ENCODE results near the gene FAM149A. TPM values are rescaled to one million over a fixed set of nuclear protein-coding genes. Genes with fewer than 3 reads are reported as not detected.

FAM149A gene
- polyA plus RNA-seq (0.41 to 0.68 TPM (median 0.66 TPM) in 3 replicates), polyA minus RNA-seq (0.36 to 1.1 TPM in 2 of 3 replicates, not detected in the other)
- polyA plus RNA-seq (2011; ENCODE audit: low read depth), result not detected
- 0.53 and 0.75 TPM in 2 replicates for polyA plus RNA-seq (2011; cell fraction: cytosol; rRNA removed)
- polyA plus RNA-seq (2011; cell fraction: nucleus; rRNA removed), result 0.43 and 0.59 TPM in 2 replicates
- polyA plus RNA-seq (2012; ENCODE audit: low replicate concordance), result 0.50 TPM in 1 of 2 replicates, not detected in the other
- 0.96 TPM for polyA minus RNA-seq (2011; cell fraction: cytosol; rRNA and poly(A)+ RNA removed)
- 0.39 TPM in 1 of 2 replicates, not detected in the other for polyA minus RNA-seq (2011; cell fraction: nucleus; rRNA and poly(A)+ RNA removed)

DNA sequence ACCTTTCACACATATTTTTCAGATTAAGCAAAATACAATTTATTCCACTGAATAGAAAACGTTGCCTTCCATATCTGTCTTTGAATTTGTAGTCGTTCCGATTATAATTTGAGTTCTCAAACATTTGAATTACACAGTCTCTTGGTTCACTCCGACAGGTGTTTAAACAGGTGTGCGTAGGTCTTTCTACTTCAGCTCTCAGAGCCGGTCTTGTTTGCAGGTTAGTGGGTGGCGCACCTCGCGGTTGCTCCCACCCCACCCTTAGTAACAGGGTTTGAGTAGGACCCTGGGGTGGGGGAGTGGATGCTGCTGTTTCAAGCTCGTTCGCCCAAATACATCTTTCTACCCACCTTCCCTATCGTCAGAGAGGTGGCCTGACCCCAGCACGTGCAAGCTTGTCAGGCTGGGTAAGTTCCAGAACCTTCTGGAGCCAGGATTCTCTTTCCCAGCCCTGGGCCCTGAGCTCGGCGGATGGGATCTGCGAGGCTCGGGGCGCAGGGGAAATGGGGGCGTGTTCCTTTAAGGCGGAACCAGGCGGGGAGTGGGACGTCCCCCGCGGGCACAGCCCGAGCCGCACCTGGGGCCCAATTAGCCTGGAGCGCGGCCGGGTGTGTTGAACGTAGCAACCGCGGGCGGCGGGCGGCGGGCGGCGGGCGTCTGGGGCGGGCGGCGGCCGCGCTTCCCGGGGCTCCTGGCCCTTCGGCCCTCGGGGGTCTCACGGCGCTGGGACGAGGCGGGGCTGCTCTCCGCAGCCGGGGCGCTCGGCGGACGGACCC, at the start of gene FAM149A:
Gene FAM149A (plus strand): TSS at position 591 of the 776 bp plus-strand sequence.
- H3K9ac ChIP-seq (ENCODE audit: control insufficient read depth, extremely low read depth, insufficient read depth, low read length), result no peak within 1 kb of the TSS
- no peak within 1 kb of the TSS for H3K27ac ChIP-seq (ENCODE audit: control insufficient read depth, insufficient read depth, low read length)
- no peak within 1 kb of the TSS for H2AFZ ChIP-seq (ENCODE audit: control insufficient read depth, low read length)
- no peaks in the 10 kb centered on the region for H3K4me1 ChIP-seq (ENCODE audit: control insufficient read depth, extremely low read depth, insufficient read depth, low read length)
- H3K4me3 ChIP-seq (ENCODE audit: control insufficient read depth in 2 of 3, extremely low read depth in 1 of 3, insufficient read depth in 2 of 3, low read depth in 1 of 3, low read length in 3 of 3), result peak within 1 kb of the TSS in 2 of 3 experiments; percentile 7 to 14
- H3K4me2 ChIP-seq (ENCODE audit: control insufficient read depth, extremely low read depth, insufficient read depth, low read depth, low read length), result peak within 1 kb of the TSS; percentile 51
- no peaks in the 10 kb centered on the region for H4K20me1 ChIP-seq (ENCODE audit: control insufficient read depth, extremely low read depth, insufficient read depth, low read length)
- no peaks in the 10 kb centered on the region for H3K79me2 ChIP-seq (ENCODE audit: control insufficient read depth, insufficient read depth, low read length)
- no peaks in the 10 kb centered on the region for H3K36me3 ChIP-seq (ENCODE audit: control insufficient read depth in 2 of 2, extremely low read depth in 1 of 2, insufficient read depth in 2 of 2, low read length in 2 of 2)
- DNase-seq (ENCODE audit: low read depth, low spot score) (no peak), FAIRE-seq (no peak)
- dilution Hi-C loops (cut with MboI; ENCODE audit: extremely low pct_ligation_motif_present, low sequenced_read_pairs), result no loop called here
- no peaks in the 10 kb centered on the region for H3K9me1 ChIP-seq (ENCODE audit: control insufficient read depth, extremely low read depth, insufficient read depth, low read length)
- TF ChIP-seq, protein P1, sequence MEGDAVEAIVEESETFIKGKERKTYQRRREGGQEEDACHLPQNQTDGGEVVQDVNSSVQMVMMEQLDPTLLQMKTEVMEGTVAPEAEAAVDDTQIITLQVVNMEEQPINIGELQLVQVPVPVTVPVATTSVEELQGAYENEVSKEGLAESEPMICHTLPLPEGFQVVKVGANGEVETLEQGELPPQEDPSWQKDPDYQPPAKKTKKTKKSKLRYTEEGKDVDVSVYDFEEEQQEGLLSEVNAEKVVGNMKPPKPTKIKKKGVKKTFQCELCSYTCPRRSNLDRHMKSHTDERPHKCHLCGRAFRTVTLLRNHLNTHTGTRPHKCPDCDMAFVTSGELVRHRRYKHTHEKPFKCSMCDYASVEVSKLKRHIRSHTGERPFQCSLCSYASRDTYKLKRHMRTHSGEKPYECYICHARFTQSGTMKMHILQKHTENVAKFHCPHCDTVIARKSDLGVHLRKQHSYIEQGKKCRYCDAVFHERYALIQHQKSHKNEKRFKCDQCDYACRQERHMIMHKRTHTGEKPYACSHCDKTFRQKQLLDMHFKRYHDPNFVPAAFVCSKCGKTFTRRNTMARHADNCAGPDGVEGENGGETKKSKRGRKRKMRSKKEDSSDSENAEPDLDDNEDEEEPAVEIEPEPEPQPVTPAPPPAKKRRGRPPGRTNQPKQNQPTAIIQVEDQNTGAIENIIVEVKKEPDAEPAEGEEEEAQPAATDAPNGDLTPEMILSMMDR (optimal IDR thresholded peaks at IDR 0.05 in 1 of 3, IDR thresholded peaks at IDR 0.05 in 1 of 3, conservative IDR thresholded peaks at IDR 0.05 in 1 of 3; ENCODE audit: extremely low read depth in 1 of 3, insufficient read depth in 2 of 3, low read length in 3 of 3), result no peak
- TF ChIP-seq EZH2 (IDR thresholded peaks at IDR 0.05; ENCODE audit: low read length), result no peak
- no peaks in the 10 kb centered on the region for H3K9me3 ChIP-seq (ENCODE audit: control insufficient read depth, low read depth, low read length)
- peaks cover 33% of the 10 kb centered on the region for H3K27me3 ChIP-seq (ENCODE audit: control insufficient read depth, extremely low read depth, insufficient read depth, low read length)

DNA sequence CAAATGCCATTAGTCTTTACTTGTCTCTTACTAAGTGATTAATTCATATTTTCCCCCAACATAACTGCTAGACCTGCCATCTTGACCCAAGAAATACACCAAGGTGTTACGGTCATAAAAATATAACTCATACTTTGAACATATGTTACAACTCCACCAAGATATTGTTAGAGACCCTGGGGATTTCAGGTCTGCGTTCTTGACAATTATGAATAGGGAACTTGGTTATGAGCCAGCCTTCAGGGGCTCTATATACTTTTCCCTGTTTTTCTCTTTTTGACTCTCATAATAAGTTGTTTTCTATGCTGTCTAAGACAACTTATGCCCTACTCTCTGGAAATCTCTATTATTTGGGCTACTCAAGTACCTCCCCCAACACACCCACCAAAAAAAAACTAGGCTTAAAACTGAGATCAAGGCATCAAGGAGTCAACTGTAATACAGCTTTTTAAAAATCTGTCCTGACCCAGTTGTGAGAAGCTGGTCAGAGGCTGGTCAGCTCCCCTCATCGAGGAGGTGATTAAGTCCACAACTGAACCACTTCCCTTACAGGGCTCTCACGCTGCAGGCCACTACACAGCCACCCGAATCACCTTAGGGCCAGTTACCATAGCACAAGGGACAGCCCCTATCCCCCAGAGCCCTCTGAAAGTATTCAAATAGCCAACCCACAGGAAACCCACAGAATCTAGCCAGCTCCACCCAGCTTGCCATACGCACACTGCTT, 46.1 kb upstream of the FAM149A start:
- no peak overlapping the region for H3K9ac ChIP-seq (ENCODE audit: control insufficient read depth, extremely low read depth, insufficient read depth, low read length)
- no peaks in the 10 kb centered on the region for H3K9me3 ChIP-seq (ENCODE audit: control insufficient read depth, low read depth, low read length)
- dilution Hi-C loops (cut with MboI; ENCODE audit: extremely low pct_ligation_motif_present, low sequenced_read_pairs), result no loop called here

More for the DNA sequence above, 46.1 kb upstream of the FAM149A start:
- no peaks in the 10 kb centered on the region for H3K79me2 ChIP-seq (ENCODE audit: control insufficient read depth, insufficient read depth, low read length)
- TF ChIP-seq, protein P1 (optimal IDR thresholded peaks at IDR 0.05 in 1 of 3, IDR thresholded peaks at IDR 0.05 in 1 of 3, conservative IDR thresholded peaks at IDR 0.05 in 1 of 3; ENCODE audit: extremely low read depth in 1 of 3, insufficient read depth in 2 of 3, low read length in 3 of 3), result no peak
- TF ChIP-seq EZH2 (IDR thresholded peaks at IDR 0.05; ENCODE audit: low read length), result no peak
- H4K20me1 ChIP-seq (ENCODE audit: control insufficient read depth, extremely low read depth, insufficient read depth, low read length), result no peaks in the 10 kb centered on the region
- H3K27me3 ChIP-seq (ENCODE audit: control insufficient read depth, extremely low read depth, insufficient read depth, low read length), result no peaks in the 10 kb centered on the region
- H3K27ac ChIP-seq (ENCODE audit: control insufficient read depth, insufficient read depth, low read length), result no peak overlapping the region
- no peak overlapping the region for H3K4me2 ChIP-seq (ENCODE audit: control insufficient read depth, extremely low read depth, insufficient read depth, low read depth, low read length)
- no peaks in the 10 kb centered on the region for H3K4me1 ChIP-seq (ENCODE audit: control insufficient read depth, extremely low read depth, insufficient read depth, low read length)
- DNase-seq (ENCODE audit: low read depth, low spot score) (no peak), FAIRE-seq (no peak)
- no peak overlapping the region for H3K4me3 ChIP-seq (ENCODE audit: control insufficient read depth in 2 of 3, extremely low read depth in 1 of 3, insufficient read depth in 2 of 3, low read depth in 1 of 3, low read length in 3 of 3)
- no peaks in the 10 kb centered on the region for H3K9me1 ChIP-seq (ENCODE audit: control insufficient read depth, extremely low read depth, insufficient read depth, low read length)
- no peaks in the 10 kb centered on the region for H3K36me3 ChIP-seq (ENCODE audit: control insufficient read depth in 2 of 2, extremely low read depth in 1 of 2, insufficient read depth in 2 of 2, low read length in 2 of 2)
- H2AFZ ChIP-seq (ENCODE audit: control insufficient read depth, low read length), result no peak overlapping the region

All from keratinocyte (primary cell).